Stimulated activated CD4-positive, alpha-beta T cell treated with anti-CD3 and anti-CD28 coated beads, Interleukin-1b, Interleukin-23, amount 100 ng/mL, for 1 hour (primary cell): ENCODE data around the gene CDK9.
"Not testable (repeated sequence)": the region's sequence is repeated elsewhere in the genome, so short reads cannot be mapped to it uniquely, and the experiment has no call there.

ENCODE experiments used
- DNase-seq, 2 donors: peaks; one replicate each; pipeline ENCODE4 v3.0.0-alpha.2; 2020; ENCODE audit warnings: low read depth in 2 of 2

Gene CDK9

GRCh38 chr9:127825319-127826051, 39.7 kb downstream of the CDK9 start:
- DNase-seq, result no peak

GRCh38 chr9:127826253-127826913, 40.5 kb downstream of the CDK9 start:
- DNase-seq, result no peak

GRCh38 chr9:127828262-127829031, 42.6 kb downstream of the CDK9 start:
- no peak for DNase-seq

GRCh38 chr9:127829205-127829906, 43.5 kb downstream of the CDK9 start:
- no peak for DNase-seq

- DNase-seq, result no peak
These were observed 46.4 kb downstream of the CDK9 start for GRCh38 chr9:127832248-127832647.

GRCh38 chr9:127833555-127833954, 47.7 kb downstream of the CDK9 start:
- DNase-seq, result no peak

GRCh38 chr9:127835991-127836516, 50.2 kb downstream of the CDK9 start:
- DNase-seq, result no peak

- DNase-seq, result not testable (repeated sequence)
These were observed 50.7 kb downstream of the CDK9 start for GRCh38 chr9:127836561-127836960.

GRCh38 chr9:127837346-127837745, 51.5 kb downstream of the CDK9 start:
- no peak for DNase-seq

- DNase-seq, result no peak
These were observed 52.7 kb downstream of the CDK9 start for GRCh38 chr9:127838375-127839078.
